Gastrocnemius medialis (tissue), 4 donors: ENCODE data around the gene FBXO38.

Experiments
- POLR2A ChIP-seq, 2 donors: fragments of 450-650 bp; IDR thresholded peaks; one replicate each; pipeline ENCODE4 v1.6.1; 2017; ENCODE audit warnings: antibody characterized with exemption in 2 of 2, mild to moderate bottlenecking in 2 of 2, moderate library complexity in 2 of 2
- TF ChIP-seq, protein P1 (sequence below), 5 experiments: fragments of 450-650 bp in 3 of 5; fragments of 200-600 bp in 2 of 5; sonication (generic) in 2 of 5; IDR thresholded peaks in 4 of 5; conservative IDR thresholded peaks in 1 of 5; 1 replicate in 4 of 5; 2 replicates in 1 of 5; pipeline ENCODE4 v1.5.1; 2016 to 2019; ENCODE audit warnings: antibody characterized with exemption in 5 of 5, mild to moderate bottlenecking in 3 of 5, moderate library complexity in 3 of 5

DNA sequence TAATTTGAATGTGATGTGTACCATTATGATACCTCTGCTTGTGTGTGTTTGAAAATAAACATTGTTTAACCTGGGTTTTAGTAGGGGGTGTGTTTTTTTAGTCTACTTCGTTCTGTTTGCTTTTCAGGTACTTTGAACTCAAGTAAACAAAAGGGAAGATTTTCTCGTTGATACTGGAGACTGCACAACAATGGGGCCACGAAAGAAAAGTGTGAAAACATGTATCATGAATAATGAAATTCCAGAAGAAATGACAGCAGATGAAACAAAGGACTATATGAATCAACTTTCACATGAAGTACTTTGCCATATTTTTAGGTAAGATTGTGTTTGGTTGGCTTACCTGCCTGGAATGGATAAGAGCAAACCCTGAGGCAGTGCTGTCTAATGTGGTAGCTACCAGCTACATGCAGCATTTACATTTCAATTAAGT, 10.8 kb downstream of the FBXO38 start:
- TF ChIP-seq, protein P1, sequence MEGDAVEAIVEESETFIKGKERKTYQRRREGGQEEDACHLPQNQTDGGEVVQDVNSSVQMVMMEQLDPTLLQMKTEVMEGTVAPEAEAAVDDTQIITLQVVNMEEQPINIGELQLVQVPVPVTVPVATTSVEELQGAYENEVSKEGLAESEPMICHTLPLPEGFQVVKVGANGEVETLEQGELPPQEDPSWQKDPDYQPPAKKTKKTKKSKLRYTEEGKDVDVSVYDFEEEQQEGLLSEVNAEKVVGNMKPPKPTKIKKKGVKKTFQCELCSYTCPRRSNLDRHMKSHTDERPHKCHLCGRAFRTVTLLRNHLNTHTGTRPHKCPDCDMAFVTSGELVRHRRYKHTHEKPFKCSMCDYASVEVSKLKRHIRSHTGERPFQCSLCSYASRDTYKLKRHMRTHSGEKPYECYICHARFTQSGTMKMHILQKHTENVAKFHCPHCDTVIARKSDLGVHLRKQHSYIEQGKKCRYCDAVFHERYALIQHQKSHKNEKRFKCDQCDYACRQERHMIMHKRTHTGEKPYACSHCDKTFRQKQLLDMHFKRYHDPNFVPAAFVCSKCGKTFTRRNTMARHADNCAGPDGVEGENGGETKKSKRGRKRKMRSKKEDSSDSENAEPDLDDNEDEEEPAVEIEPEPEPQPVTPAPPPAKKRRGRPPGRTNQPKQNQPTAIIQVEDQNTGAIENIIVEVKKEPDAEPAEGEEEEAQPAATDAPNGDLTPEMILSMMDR (IDR thresholded peaks at IDR 0.05 in 4 of 5, conservative IDR thresholded peaks at IDR 0.05 in 1 of 5), result no peak
- no peak for TF ChIP-seq POLR2A (IDR thresholded peaks at IDR 0.05)
